PC-9 (cell line): ENCODE results near the gene DRGX. TPM values are rescaled to one million over a fixed set of nuclear protein-coding genes. Genes with fewer than 3 reads are reported as not detected.

Source experiments
- BruUV-seq: library from RNA; stranded (reverse); fragments of 400-500 nt; replicated peaks from 2 replicates; lab custom pipeline; 2021; lab: Mats Ljungman, UMichigan
- CTCF ChIA-PET: fragments of 300-600 bp; sonication (Branson Sonifier 250); formaldehyde crosslinking; loops from one replicate; lab custom pipeline; 2022; ENCODE audit warnings: antibody characterized with exemption; lab: Charles Lee
- POLR2A ChIA-PET: fragments of 300-600 bp; sonication (Branson Sonifier 250); formaldehyde crosslinking; loops from one replicate; lab custom pipeline; 2022; ENCODE audit warnings: antibody characterized with exemption; ENCODE audit not compliant: unreplicated experiment; lab: Charles Lee
- DNase-seq, 2 experiments: peaks; one replicate each; pipeline versions ENCODE4 v3.0.0 to v3.0.0-alpha.2; 2015 to 2022; ENCODE audit warnings: mixed read lengths in 1 of 2
- H2AFZ ChIP-seq: fragments of 200-600 bp; sonication (generic); 2 replicates; pipeline ENCODE4 v1.8.1; 2017; ENCODE audit warnings: antibody characterized with exemption
- H3F3A ChIP-seq: fragments of 200-600 bp; sonication (generic); 2 replicates; pipeline ENCODE4 v1.8.1; 2017; ENCODE audit warnings: antibody characterized with exemption, mild to moderate bottlenecking, low read depth; ENCODE audit not compliant: insufficient read depth
- H3K27ac ChIP-seq: fragments of 200-600 bp; sonication (generic); 2 replicates; pipeline ENCODE4 v1.6.1; 2016; ENCODE audit warnings: mixed run types
- H3K27me3 ChIP-seq: fragments of 200-600 bp; sonication (generic); 2 replicates; pipeline ENCODE4 v1.6.1; 2016; ENCODE audit warnings: low read depth, mixed run types; ENCODE audit not compliant: insufficient read depth
- H3K36me3 ChIP-seq: fragments of 200-600 bp; sonication (generic); 2 replicates; pipeline ENCODE4 v1.6.1; 2016; ENCODE audit warnings: low read depth, mixed run types
- H3K4me1 ChIP-seq: fragments of 200-600 bp; sonication (generic); replicated peaks from 2 replicates; pipeline ENCODE4 v1.6.1; 2016; ENCODE audit warnings: mixed run types; ENCODE audit not compliant: insufficient read depth
- H3K4me2 ChIP-seq: fragments of 200-600 bp; sonication (generic); 2 replicates; pipeline ENCODE4 v1.6.1; 2017; ENCODE audit warnings: mixed run types
- H3K4me3 ChIP-seq: fragments of 200-600 bp; sonication (generic); 2 replicates; pipeline ENCODE4 v1.6.1; 2016; ENCODE audit warnings: mixed run types
- H3K79me2 ChIP-seq: fragments of 200-600 bp; sonication (generic); 2 replicates; pipeline ENCODE4 v1.6.1; 2017; ENCODE audit warnings: low read depth, mixed run types
- H3K9me2 ChIP-seq: fragments of 200-600 bp; sonication (generic); 2 replicates; pipeline ENCODE4 v1.8.1; 2017; ENCODE audit warnings: mild to moderate bottlenecking; ENCODE audit not compliant: insufficient read depth
- H3K9me3 ChIP-seq: fragments of 200-600 bp; sonication (generic); 2 replicates; pipeline ENCODE4 v1.8.1; 2016; ENCODE audit warnings: low read depth; ENCODE audit not compliant: insufficient read depth
- H4K20me1 ChIP-seq: fragments of 200-600 bp; sonication (generic); 2 replicates; pipeline ENCODE4 v1.8.1; 2017; ENCODE audit not compliant: insufficient read depth
- CTCF ChIP-seq: fragments of 200-600 bp; sonication (generic); conservative IDR thresholded peaks from 2 replicates; pipeline ENCODE4 v1.6.1; 2017; ENCODE audit warnings: mixed run types, antibody characterized with exemption, mild to moderate bottlenecking, moderate library complexity
- EZH2 ChIP-seq: fragments of 200-600 bp; sonication (generic); IDR thresholded peaks from 2 replicates; pipeline ENCODE4 v1.8.0; 2017; ENCODE audit warnings: antibody characterized with exemption, low read depth
- intact Hi-C: fragments of 100-400 bp; cut with micrococcal nuclease; formaldehyde crosslinking; loops from one replicate; pipeline ENCODE4 v1.10.0; 2022; ENCODE audit not compliant: unreplicated experiment
- total RNA-seq: library from RNA; stranded (reverse); gene quantifications from 2 replicates; pipeline ENCODE4 v1.2.3, GENCODE V29; 2021

DRGX gene
- total RNA-seq, 1 experiment from 2014 or later = not detected

- DNase-seq = no peak
- peaks cover 59% of the 10 kb centered on the region for H3K27me3 ChIP-seq
- POLR2A ChIA-PET = no interaction called here
- H3F3A ChIP-seq = no peaks in the 10 kb centered on the region
- H2AFZ ChIP-seq = no peak overlapping the region
- CTCF ChIA-PET = no interaction called here
- H3K4me1 ChIP-seq = no peaks in the 10 kb centered on the region
- H3K4me3 ChIP-seq = no peak overlapping the region
- intact Hi-C loops = no loop called here
- no peaks in the 10 kb centered on the region for H3K9me2 ChIP-seq
- no TSS peak for BruUV-seq
- TF ChIP-seq CTCF (no peak), EZH2 (no peak)
- no peaks in the 10 kb centered on the region for H3K79me2 ChIP-seq
- H3K36me3 ChIP-seq = no peaks in the 10 kb centered on the region
- no peak overlapping the region for H3K27ac ChIP-seq
- no peak overlapping the region for H3K4me2 ChIP-seq
- no peaks in the 10 kb centered on the region for H4K20me1 ChIP-seq
- no peaks in the 10 kb centered on the region for H3K9me3 ChIP-seq
These were observed 63.1 kb downstream of the DRGX start for GRCh38 chr10:49332768-49333167.

GRCh38 chr10:49332333-49332732 lies 63.6 kb downstream of the DRGX start:
- no peaks in the 10 kb centered on the region for H3K9me3 ChIP-seq
- ChIA-PET POLR2A (no interaction called here), CTCF (no interaction called here)
- no peak overlapping the region for H2AFZ ChIP-seq
- no peaks in the 10 kb centered on the region for H3K36me3 ChIP-seq
- no TSS peak for BruUV-seq
- H3K27ac ChIP-seq = no peak overlapping the region
- no peaks in the 10 kb centered on the region for H3F3A ChIP-seq
- no peaks in the 10 kb centered on the region for H3K79me2 ChIP-seq
- intact Hi-C loops = no loop called here
- no peak overlapping the region for H3K4me3 ChIP-seq
- no peaks in the 10 kb centered on the region for H3K9me2 ChIP-seq
- peaks cover 63% of the 10 kb centered on the region for H3K27me3 ChIP-seq
- no peak for TF ChIP-seq CTCF
- no peak for TF ChIP-seq EZH2
- DNase-seq = no peak
- no peak overlapping the region for H3K4me2 ChIP-seq
- no peaks in the 10 kb centered on the region for H3K4me1 ChIP-seq
- H4K20me1 ChIP-seq = no peaks in the 10 kb centered on the region

GRCh38 chr10:49331431-49331830 lies 64.5 kb downstream of the DRGX start:
- no peaks in the 10 kb centered on the region for H3K9me2 ChIP-seq
- no peak overlapping the region for H2AFZ ChIP-seq
- no peaks in the 10 kb centered on the region for H3K79me2 ChIP-seq
- ChIA-PET CTCF (no interaction called here), POLR2A (no interaction called here)
- intact Hi-C loops = no loop called here
- peaks cover 66% of the 10 kb centered on the region for H3K27me3 ChIP-seq
- H3K4me1 ChIP-seq = no peaks in the 10 kb centered on the region
- H3K36me3 ChIP-seq = no peaks in the 10 kb centered on the region
- H3K27ac ChIP-seq = no peak overlapping the region
- DNase-seq = no peak
- no peaks in the 10 kb centered on the region for H3K9me3 ChIP-seq
- H3F3A ChIP-seq = no peaks in the 10 kb centered on the region
- no peaks in the 10 kb centered on the region for H4K20me1 ChIP-seq
- no TSS peak for BruUV-seq
- TF ChIP-seq EZH2 = no peak
- no peak for TF ChIP-seq CTCF
- no peak overlapping the region for H3K4me3 ChIP-seq
- no peak overlapping the region for H3K4me2 ChIP-seq
